HepG2 (cell line): Measurements from ENCODE around the gene TMEM178A. TPM values are rescaled to one million over a fixed set of nuclear protein-coding genes. Genes with fewer than 3 reads are reported as not detected.

Experiments used
- ATAC-seq: fragments of 200-7000 bp; cut with Tn5 transposase; 3 replicates; pipeline ENCODE4 v1.9.1; 2020; ENCODE audit warnings: mild to moderate bottlenecking, moderate library complexity
- Bru-seq: library from RNA; stranded (reverse); fragments of 400-500 nt; gene quantifications from one replicate; lab custom pipeline; 2021; lab: Mats Ljungman, UMichigan
- BruChase-seq, 2 experiments: library from RNA; stranded (reverse); fragments of 400-500 nt; gene quantifications; one replicate each; lab custom pipeline; 2021; lab: Mats Ljungman, UMichigan
- BruUV-seq: library from RNA; stranded (reverse); fragments of 400-500 nt; replicated peaks from 2 replicates; lab custom pipeline; 2021; lab: Mats Ljungman, UMichigan
- CTCF ChIA-PET: fragments of 300-600 bp; formaldehyde crosslinking; extraction: SDS; loops from one replicate; lab custom pipeline; 2021; ENCODE audit warnings: low total read pairs, inconsistent platforms, low intra/inter-chr PET ratio; lab: Yijun Ruan, JAX
- POLR2A ChIA-PET: fragments of 350-600 bp; sonication (Branson Sonifier 250); formaldehyde crosslinking; loops from one replicate; lab custom pipeline; 2020; ENCODE audit warnings: antibody characterized with exemption, inconsistent platforms; lab: Yijun Ruan, JAX
- DNase-seq: peaks from one replicate; pipeline ENCODE4 v3.0.0-alpha.2; 2015; ENCODE audit warnings: low spot score
- FAIRE-seq: peaks from 3 replicates; lab custom pipeline; 2011; peaks lifted over from hg19 to GRCh38; lab: Jason Lieb, UNC
- H2AFZ ChIP-seq: one replicate; pipeline ENCODE4 v1.6.1; 2011; ENCODE audit warnings: low read length, inconsistent platforms
- H3K27ac ChIP-seq: fragments of 300-600 bp; 3 replicates; pipeline ENCODE4 v1.8.0; 2011; ENCODE audit warnings: mixed run types, mild to moderate bottlenecking, mixed read lengths, low read length, inconsistent platforms; ENCODE audit not compliant: insufficient read depth; ENCODE audit errors: extremely low read length
- H3K27me3 ChIP-seq, 2 experiments: fragments of 200-600 bp in 1 of 2; 2 replicates in 1 of 2; 3 replicates in 1 of 2; pipeline versions ENCODE4 v1.6.0 to v1.8.0; 2011; ENCODE audit warnings: low read length in 2 of 2, mild to moderate bottlenecking in 2 of 2, moderate library complexity in 2 of 2, inconsistent platforms in 1 of 2; ENCODE audit not compliant: insufficient read depth in 2 of 2, control insufficient read depth in 1 of 2
- H3K36me3 ChIP-seq, 2 experiments: fragments of 200-600 bp in 1 of 2; replicated peaks in 1 of 2; 2 replicates in 1 of 2; 3 replicates in 1 of 2; pipeline versions ENCODE4 v1.5.1 to v1.8.0; 2011; ENCODE audit warnings: low read length in 2 of 2, inconsistent platforms in 1 of 2; ENCODE audit not compliant: insufficient read depth in 2 of 2, control insufficient read depth in 1 of 2
- H3K4me1 ChIP-seq: 2 replicates; pipeline ENCODE4 v1.5.1; 2012; ENCODE audit warnings: low read length, inconsistent platforms; ENCODE audit not compliant: insufficient read depth
- H3K4me2 ChIP-seq: 2 replicates; pipeline ENCODE4 v1.6.0; 2011; ENCODE audit warnings: low read depth, low read length, inconsistent platforms
- H3K4me3 ChIP-seq, 3 experiments: fragments of 200-600 bp in 1 of 3; sonication (generic), shearing (Covaris generic) in 1 of 3; replicated peaks in 1 of 3; 2 replicates each; pipeline ENCODE4 v1.5.1; 2011 to 2016; ENCODE audit warnings: low read length in 3 of 3, inconsistent platforms in 2 of 3, low read depth in 2 of 3, mild to moderate bottlenecking in 2 of 3, control low read depth in 1 of 3, mixed read lengths in 1 of 3; ENCODE audit not compliant: insufficient read depth in 1 of 3
- H3K79me2 ChIP-seq: one replicate; pipeline ENCODE4 v1.6.1; 2011; ENCODE audit warnings: low read length, inconsistent platforms; ENCODE audit not compliant: insufficient read depth
- H3K9ac ChIP-seq: 2 replicates; pipeline ENCODE4 v1.6.0; 2011; ENCODE audit warnings: mild to moderate bottlenecking, low read depth, low read length, inconsistent platforms; ENCODE audit not compliant: insufficient read depth
- H3K9me3 ChIP-seq: 2 replicates; pipeline ENCODE4 v1.5.1; 2012; ENCODE audit warnings: mild to moderate bottlenecking, low read length
- H4K20me1 ChIP-seq: 2 replicates; pipeline ENCODE4 v1.6.0; 2011; ENCODE audit warnings: inconsistent platforms, mild to moderate bottlenecking, low read length, moderate library complexity; ENCODE audit not compliant: insufficient read depth
- ARID4A ChIP-seq: sonication (generic); formaldehyde crosslinking; IDR thresholded peaks from 2 replicates; pipeline ENCODE4 v1.5.0; 2020; ENCODE audit warnings: mild to moderate bottlenecking, missing genetic modification reagents, borderline replicate concordance
- FOXJ3 ChIP-seq: sonication (generic); formaldehyde crosslinking; IDR thresholded peaks from 2 replicates; pipeline ENCODE4 v1.4.0; 2020; ENCODE audit warnings: missing genetic modification reagents, mild to moderate bottlenecking, borderline replicate concordance
- MTF2 ChIP-seq: sonication (generic); formaldehyde crosslinking; IDR thresholded peaks from 2 replicates; pipeline ENCODE4 v1.5.0; 2020; ENCODE audit warnings: missing genetic modification reagents, borderline replicate concordance
- NFAT5 ChIP-seq: sonication (generic); formaldehyde crosslinking; IDR thresholded peaks from 2 replicates; pipeline ENCODE4 v1.4.0; 2020; ENCODE audit warnings: missing genetic modification reagents
- ZNF136 ChIP-seq: sonication (generic); formaldehyde crosslinking; IDR thresholded peaks from 2 replicates; pipeline ENCODE4 v1.8.1; 2022; ENCODE audit warnings: low read depth, mild to moderate bottlenecking, moderate library complexity, missing genetic modification reagents
- ZNF317 ChIP-seq: sonication (generic); formaldehyde crosslinking; IDR thresholded peaks from 2 replicates; pipeline ENCODE4 v1.5.0; 2020; ENCODE audit warnings: mild to moderate bottlenecking, missing genetic modification reagents
- ZNF451 ChIP-seq: sonication (generic); formaldehyde crosslinking; IDR thresholded peaks from 2 replicates; pipeline ENCODE4 v1.5.0; 2020; ENCODE audit warnings: mild to moderate bottlenecking, missing genetic modification reagents
- ZNF816 ChIP-seq: sonication (generic); formaldehyde crosslinking; IDR thresholded peaks from 2 replicates; pipeline ENCODE4 v1.8.0; 2022; ENCODE audit warnings: missing genetic modification reagents, mild to moderate bottlenecking, borderline replicate concordance
- WGBS: methylation state at CpG from one replicate; pipeline ENCODE4 v1.1.6; 2017; ENCODE audit warnings: low lambda C conversion rate; 5-methylcytosine and 5-hydroxymethylcytosine counted together
- in situ Hi-C: cut with HindIII; loops from 2 replicates; pipeline ENCODE4 v1.10.0; 2017; ENCODE audit warnings: low pct_unique_long_range_greater_than_20kb; ENCODE audit not compliant: extremely low pct_ligation_motif_present
- intact Hi-C: fragments of 100-400 bp; cut with micrococcal nuclease; formaldehyde crosslinking; loops from one replicate; pipeline ENCODE4 v1.10.0; 2022; ENCODE audit not compliant: unreplicated experiment
- long read RNA-seq, 2 experiments: library from RNA in 1 of 2; library from polyadenylated mRNA in 1 of 2; stranded (forward) in 1 of 2; unstranded in 1 of 2; transcript quantifications; one replicate each; pipeline ENCODE4 v2.0.0, GENCODE V29; 2019 to 2022
- polyA minus RNA-seq, 3 experiments: library from RNA; depleted of rRNA, polyadenylated mRNA; stranded (reverse); fragments of >200 nt; gene quantifications; 2 replicates each; pipeline ENCODE4 v1.2.3, GENCODE V29; 2011; ENCODE audit warnings: low replicate concordance in 1 of 3
- polyA plus RNA-seq, 8 experiments: library from polyadenylated mRNA; depleted of rRNA in 3 of 8; stranded (reverse) in 7 of 8; unstranded in 1 of 8; fragments of >200 nt; fragmentation: Illumina TruSeq in 4 of 8; extraction: Trizol in 4 of 8; gene quantifications; 2 replicates each; pipeline versions ENCODE4 v1.2.1 to v1.2.3, GENCODE V29; 2011 to 2016; ENCODE audit warnings: low read depth in 4 of 8, missing spikeins in 1 of 8, mixed read lengths in 1 of 8; ENCODE audit not compliant: insufficient read depth in 1 of 8
- total RNA-seq, 5 experiments: library from RNA; depleted of rRNA; stranded (reverse); fragments of >200 nt; fragmentation: Illumina TruSeq; extraction: Trizol; gene quantifications; 2 replicates each; pipeline ENCODE4 v1.2.3, GENCODE V29; 2016; ENCODE audit warnings: low read depth in 1 of 5

Gene TMEM178A
- total RNA-seq (2016; rRNA removed; fragmentation: Illumina TruSeq; extraction: Trizol) (0.38 TPM in 1 of 2 replicates, not detected in the other), polyA plus RNA-seq (2011; rRNA removed) (3.3 and 3.8 TPM in 2 replicates), polyA minus RNA-seq (2011; rRNA and poly(A)+ RNA removed; ENCODE audit: low replicate concordance) (1.8 TPM in 1 of 2 replicates, not detected in the other), Bru-seq, nascent RNA (percentile 27 among the genes with signal in this experiment), BruChase-seq, experiment 1, labeled RNA remaining after a 6-hour chase (percentile 27 among the genes with signal in this experiment), BruChase-seq, experiment 2, labeled RNA remaining after a 2-hour chase (percentile 33 among the genes with signal in this experiment)
- total RNA-seq (2016; cell fraction: cytosol; rRNA removed; fragmentation: Illumina TruSeq; extraction: Trizol; ENCODE audit: low read depth), result not detected in 2 replicates
- 0.15 and 0.19 TPM in 2 replicates for total RNA-seq (2016; cell fraction: insoluble cytoplasmic fraction; rRNA removed; fragmentation: Illumina TruSeq; extraction: Trizol)
- 0.17 TPM in 1 of 2 replicates, not detected in the other for total RNA-seq (2016; cell fraction: membrane; rRNA removed; fragmentation: Illumina TruSeq; extraction: Trizol)
- 0.50 TPM in 1 of 2 replicates, not detected in the other for total RNA-seq (2016; cell fraction: nucleus; rRNA removed; fragmentation: Illumina TruSeq; extraction: Trizol)
- 1.6 and 1.7 TPM in 2 replicates for polyA plus RNA-seq (2011; cell fraction: cytosol; rRNA removed)
- polyA plus RNA-seq (2011; cell fraction: nucleus; rRNA removed), result 21.5 and 25.6 TPM in 2 replicates
- 5.7 and 7.4 TPM in 2 replicates for polyA plus RNA-seq (2012)
- polyA plus RNA-seq (2016; cell fraction: cytosol; fragmentation: Illumina TruSeq; extraction: Trizol; ENCODE audit: low read depth), result not detected in 2 replicates
- polyA plus RNA-seq (2016; cell fraction: insoluble cytoplasmic fraction; fragmentation: Illumina TruSeq; extraction: Trizol; ENCODE audit: low read depth), result 0.28 TPM in 1 of 2 replicates, not detected in the other
- polyA plus RNA-seq (2016; cell fraction: membrane; fragmentation: Illumina TruSeq; extraction: Trizol; ENCODE audit: low read depth), result 0.09 and 0.35 TPM in 2 replicates
- polyA plus RNA-seq (2016; cell fraction: nucleus; fragmentation: Illumina TruSeq; extraction: Trizol; ENCODE audit: insufficient read depth, low read depth), result 1.4 and 1.9 TPM in 2 replicates
- polyA minus RNA-seq (2011; cell fraction: cytosol; rRNA and poly(A)+ RNA removed), result 0.59 and 0.88 TPM in 2 replicates
- 2.5 and 3.3 TPM in 2 replicates for polyA minus RNA-seq (2011; cell fraction: nucleus; rRNA and poly(A)+ RNA removed)
- long read RNA-seq, experiment 1, result 0 reads
- long read RNA-seq, experiment 2, result 0 reads

GRCh38 chr2:39665811-39666490 is at the start of gene TMEM178A:
Gene TMEM178A (plus strand): TSS chr2:39665917. CDS start chr2:39665975, 58 bp downstream.
- no peaks in the 10 kb centered on the region for H3K9me3 ChIP-seq
- ChIA-PET POLR2A (no interaction called here), CTCF (no interaction called here)
- peak within 1 kb of the TSS; percentile 83 for H3K4me2 ChIP-seq
- DNase-seq, result no peak
- WGBS, result 5% methylated on average over 38 of the region's 90 CpGs
- H3K4me3 ChIP-seq, result peak within 1 kb of the TSS; percentile 50 to 78 (median 67)
- intact Hi-C loops, result no loop called here
- H3K27me3 ChIP-seq, result peaks cover 8 to 57% of the 10 kb centered on the region in 2 experiments; a peak in 4 of 5 replicates
- no peaks in the 10 kb centered on the region for H3K79me2 ChIP-seq
- no peak within 1 kb of the TSS for H3K27ac ChIP-seq
- in situ Hi-C loops, result no loop called here
- ATAC-seq, result peak; percentile 76
- H3K4me1 ChIP-seq, result peaks cover 18% of the 10 kb centered on the region
- no TSS peak for BruUV-seq
- no peak within 1 kb of the TSS for H2AFZ ChIP-seq
- H3K9ac ChIP-seq, result no peak within 1 kb of the TSS
- no peaks in the 10 kb centered on the region for H3K36me3 ChIP-seq
- H4K20me1 ChIP-seq, result no peaks in the 10 kb centered on the region
- no peak for FAIRE-seq
- TF ChIP-seq ZNF451, result peak; percentile 21; the same call in 1 of the 2 replicates
- TF ChIP-seq MTF2 (CRISPR knock-in tag), result peak; percentile 81; the same call in 1 of the 2 replicates
- no peak for TF ChIP-seq ZNF317 (CRISPR knock-in tag)
- TF ChIP-seq ARID4A, result no peak
- 0 out of 2 replicates have a peak, but pooled peaks have one; percentile 41 for TF ChIP-seq NFAT5
- no peak for TF ChIP-seq ZNF136
- TF ChIP-seq FOXJ3 (CRISPR knock-in tag), result no peak
- TF ChIP-seq ZNF816 (CRISPR knock-in tag), result no peak
